Right lobe of liver (tissue), 6 donors: ENCODE measurements around the gene FKBP1B. TPM values are rescaled to one million over a fixed set of nuclear protein-coding genes. Genes with fewer than 3 reads are reported as not detected.

ENCODE experiments used
- ATAC-seq, 4 donors: fragments of 200-7000 bp; cut with Tn5 transposase; one replicate each; pipeline ENCODE4 v1.9.1; 2020; ENCODE audit warnings: mild to moderate bottlenecking in 4 of 4, moderate library complexity in 4 of 4
- DNase-seq, 3 donors: peaks; one replicate each; pipeline ENCODE4 v3.0.0-alpha.2; 2020
- H3K27ac ChIP-seq, 3 donors: fragments of 200-600 bp; one replicate each; pipeline ENCODE4 v1.8.0; 2022
- H3K27me3 ChIP-seq, 2 donors: fragments of 200-600 bp; one replicate each; pipeline ENCODE4 v1.8.0; 2022
- H3K36me3 ChIP-seq, 4 donors: fragments of 200-600 bp; sonication (generic) in 1 of 4; one replicate each; pipeline versions ENCODE4 v1.5.1 to v1.8.0; 2017 to 2022; ENCODE audit warnings: control low read depth in 1 of 4
- H3K4me1 ChIP-seq, 4 donors: fragments of 200-600 bp; sonication (generic) in 1 of 4; one replicate each; pipeline versions ENCODE4 v1.5.1 to v1.8.0; 2017 to 2022; ENCODE audit warnings: control low read depth in 1 of 4
- H3K4me3 ChIP-seq, 3 donors: fragments of 200-600 bp; one replicate each; pipeline ENCODE4 v1.8.0; 2022
- H3K9me3 ChIP-seq, 4 donors: fragments of 200-600 bp; sonication (generic) in 1 of 4; one replicate each; pipeline versions ENCODE4 v1.5.1 to v1.8.0; 2017 to 2022; ENCODE audit warnings: control low read depth in 1 of 4
- CTCF ChIP-seq, 4 donors: fragments of 200-600 bp in 3 of 4; fragments of 450-650 bp in 1 of 4; IDR thresholded peaks; one replicate each; pipeline versions ENCODE4 v1.5.1 to v1.8.0; 2016 to 2022; ENCODE audit warnings: antibody characterized with exemption in 4 of 4, mild to moderate bottlenecking in 2 of 4
- POLR2A ChIP-seq: fragments of 450-650 bp; IDR thresholded peaks from one replicate; pipeline ENCODE4 v1.6.1; 2017; ENCODE audit warnings: antibody characterized with exemption, mild to moderate bottlenecking
- WGBS: methylation state at CpG from one replicate; pipeline ENCODE4 v1.1.6; 2018; ENCODE audit warnings: low coverage, low lambda C conversion rate; ENCODE audit not compliant: insufficient coverage; ENCODE audit errors: missing lambda C conversion rate; 5-methylcytosine and 5-hydroxymethylcytosine counted together
- intact Hi-C, 2 donors: fragments of 100-400 bp; cut with DNase I; formaldehyde crosslinking; loops; one replicate each; pipeline versions ENCODE4 v1.11.2 to v1.14.1; 2022
- total RNA-seq, 6 experiments: library from RNA; depleted of rRNA in 2 of 6; stranded (reverse); fragments of >200 nt in 2 of 6; fragmentation: NEBNext Ultra II Directional in 3 of 6; extraction: Animal tissue kit (Norgen Biotek cat#: 25700) in 3 of 6; gene quantifications; one replicate each; pipeline versions ENCODE4 v1.1.0 to v1.2.4, GENCODE V29; 2016 to 2023
- donor health status: DM: no; HTN: yes; CAD: no.
- donor health status: DM: no; HTN: no; CAD: no.
- donor health status: DM: no; HTN: no; CAD: no.
- donor health status: DM: no; HTN: yes; CAD: no.
- donor health status: DM: no; HTN: yes; CAD: no.

FKBP1B gene
- total RNA-seq, 6 experiments from 2014 or later: 2.4 to 11.0 (median 3.2) TPM

- intact Hi-C loops: no loop called here
- TF ChIP-seq CTCF (IDR thresholded peaks at IDR 0.05) (no peak), POLR2A (no peak)
Observed at GRCh38 chr2:24058564-24059271, 9.2 kb downstream of the FKBP1B start.

GRCh38 chr2:24065341-24065740 is 15.8 kb downstream of the FKBP1B start:
- no peaks in the 10 kb centered on the region for H3K4me1 ChIP-seq
- H3K9me3 ChIP-seq: no peaks in the 10 kb centered on the region
- no peak overlapping the region for H3K4me3 ChIP-seq
- intact Hi-C loops: no loop called here
- H3K36me3 ChIP-seq: peaks cover 0 to 29% (median 13%) of the 10 kb centered on the region in 4 donors
- H3K27me3 ChIP-seq: no peaks in the 10 kb centered on the region
- no peak overlapping the region for H3K27ac ChIP-seq
- ATAC-seq (no peak), DNase-seq (no peak)
- WGBS: 77% methylated on average over 2 of the region's 2 CpGs
- TF ChIP-seq CTCF (IDR thresholded peaks at IDR 0.05): no peak
- TF ChIP-seq POLR2A: no peak

More at GRCh38 chr2:24058564-24059271, 9.2 kb downstream of the FKBP1B start:
- DNase-seq: no peak
- Histone ChIP-seq H3K4me3 (no peak overlapping the region), H3K9me3 (no peaks in the 10 kb centered on the region), H3K27me3 (no peaks in the 10 kb centered on the region), H3K27ac (no peak overlapping the region), H3K4me1 (no peaks in the 10 kb centered on the region), H3K36me3 (no peaks in the 10 kb centered on the region)
- ATAC-seq: no peak
- WGBS: 88% methylated on average over 4 of the region's 4 CpGs

- WGBS: 98% methylated on average over 4 of the region's 4 CpGs
- intact Hi-C loops: no loop called here
Observed at GRCh38 chr2:24072259-24072658, 22.7 kb downstream of the FKBP1B start.

GRCh38 chr2:24073816-24074215 is 24.3 kb downstream of the FKBP1B start:
- no peaks in the 10 kb centered on the region for H3K27me3 ChIP-seq
- H3K36me3 ChIP-seq: peaks cover 0 to 11% (median 3%) of the 10 kb centered on the region in 4 donors
- 96% methylated on average over 6 of the region's 6 CpGs for WGBS
- intact Hi-C loops: no loop called here
- H3K27ac ChIP-seq: no peak overlapping the region
- no peak for ATAC-seq
- H3K4me1 ChIP-seq: peaks cover 0 to 9% (median 3%) of the 10 kb centered on the region in 4 donors
- TF ChIP-seq CTCF (IDR thresholded peaks at IDR 0.05): no peak
- no peak for TF ChIP-seq POLR2A
- no peak for DNase-seq
- H3K4me3 ChIP-seq: no peak overlapping the region
- H3K9me3 ChIP-seq: no peaks in the 10 kb centered on the region

More at GRCh38 chr2:24072259-24072658, 22.7 kb downstream of the FKBP1B start:
- H3K9me3 ChIP-seq: no peaks in the 10 kb centered on the region
- no peak overlapping the region for H3K27ac ChIP-seq
- no peaks in the 10 kb centered on the region for H3K27me3 ChIP-seq
- no peak for ATAC-seq
- TF ChIP-seq POLR2A (no peak), CTCF (IDR thresholded peaks at IDR 0.05) (no peak)
- peaks cover 0 to 23% (median 12%) of the 10 kb centered on the region in 4 donors for H3K36me3 ChIP-seq
- H3K4me1 ChIP-seq: peaks cover 0 to 6% (median 1%) of the 10 kb centered on the region in 4 donors
- no peak for DNase-seq
- no peak overlapping the region for H3K4me3 ChIP-seq
